ENCODE measurements around the gene SLC38A11.
"Not testable (repeated sequence)": the region's sequence is repeated elsewhere in the genome, so short reads cannot be mapped to it uniquely, and the experiment has no call there.

Gene SLC38A11

GRCh38 chr2:164875334-164876205 lies 79.8 kb downstream of the SLC38A11 start:
- DNase-seq: no peak

GRCh38 chr2:164873210-164873908 lies 82.0 kb downstream of the SLC38A11 start:
- DNase-seq: no peak

- DNase-seq: no peak
Measured at GRCh38 chr2:164871404-164871803, 83.9 kb downstream of the SLC38A11 start.

- DNase-seq: no peak
Measured at GRCh38 chr2:164869420-164869772, 85.9 kb downstream of the SLC38A11 start.

GRCh38 chr2:164868563-164869419 lies 86.5 kb downstream of the SLC38A11 start:
- DNase-seq: no peak

GRCh38 chr2:164867779-164868397 lies 87.4 kb downstream of the SLC38A11 start:
- no peak for DNase-seq

GRCh38 chr2:164866381-164866780 lies 88.9 kb downstream of the SLC38A11 start:
- not testable (repeated sequence) for DNase-seq

GRCh38 chr2:164860694-164861042 lies 94.7 kb downstream of the SLC38A11 start:
- no peak for DNase-seq

- not testable (repeated sequence) for DNase-seq
Measured at GRCh38 chr2:164859906-164860693, 95.2 kb downstream of the SLC38A11 start.

- DNase-seq: no peak
Measured at GRCh38 chr2:164859251-164859818, 96.0 kb downstream of the SLC38A11 start.

GRCh38 chr2:164852086-164852485 lies 103.2 kb downstream of the SLC38A11 start:
- no peak for DNase-seq

GRCh38 chr2:164850235-164850634 lies 105.1 kb downstream of the SLC38A11 start:
- no peak for DNase-seq

GRCh38 chr2:164849506-164849905 lies 105.8 kb downstream of the SLC38A11 start:
- no peak for DNase-seq

- no peak for DNase-seq
Measured at GRCh38 chr2:164847981-164848741, 107.2 kb downstream of the SLC38A11 start.

GRCh38 chr2:164847291-164847690 lies 108.0 kb downstream of the SLC38A11 start:
- no peak for DNase-seq

- DNase-seq: no peak
Measured at GRCh38 chr2:164846276-164846675, 109.0 kb downstream of the SLC38A11 start.

All from activated CD4-positive, alpha-beta T cell treated with anti-CD3 and anti-CD28 coated beads for 1 hour (primary cell).